COR-L47 (cell line): ENCODE data around the gene DIAPH2.
"Not testable (repeated sequence)": the region's sequence is repeated elsewhere in the genome, so short reads cannot be mapped to it uniquely, and the experiment has no call there.

Experiments
- DNase-seq: peaks from one replicate; lab custom pipeline; 2025; lab: John Stamatoyannopoulos, UW

DIAPH2 gene

DNA sequence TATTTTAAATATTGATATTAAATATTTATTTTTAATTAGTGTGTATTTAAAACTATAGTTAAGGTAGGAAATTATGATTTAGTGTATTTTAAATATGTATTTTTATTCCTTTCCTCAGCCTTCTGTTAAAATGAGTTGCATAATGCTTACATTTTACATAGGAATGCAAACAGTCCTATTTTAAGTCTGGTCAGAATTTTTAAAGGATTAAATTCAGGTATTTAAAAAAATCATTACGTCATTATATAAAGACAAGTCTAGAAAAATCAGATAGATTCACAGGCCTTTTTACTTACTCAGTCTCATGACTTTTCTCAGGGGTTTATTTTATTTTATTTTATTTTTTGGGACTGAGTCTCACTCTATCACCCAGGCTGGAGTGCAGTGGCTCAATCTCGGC lies 148.7 kb downstream of the DIAPH2 start:
- no peak for DNase-seq

DNA sequence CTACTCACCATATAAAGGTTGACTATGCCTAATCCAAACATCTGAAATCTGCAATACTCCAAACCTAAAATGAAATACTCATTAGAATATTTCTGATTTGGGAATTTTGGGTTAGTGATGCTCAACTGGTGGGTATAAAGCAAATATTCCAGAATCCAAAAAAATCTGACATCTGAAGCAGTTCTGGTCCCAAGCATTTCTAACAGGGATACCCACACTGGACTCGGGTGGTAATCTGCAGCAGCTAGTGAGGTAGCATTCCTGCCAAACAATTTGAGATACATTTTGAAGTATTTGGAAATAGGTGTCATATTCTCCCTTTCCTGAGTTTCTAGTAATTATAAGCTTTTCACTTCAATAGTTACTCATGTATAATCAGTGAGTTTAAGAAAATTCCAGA lies 149.5 kb downstream of the DIAPH2 start:
- DNase-seq = no peak

DNA sequence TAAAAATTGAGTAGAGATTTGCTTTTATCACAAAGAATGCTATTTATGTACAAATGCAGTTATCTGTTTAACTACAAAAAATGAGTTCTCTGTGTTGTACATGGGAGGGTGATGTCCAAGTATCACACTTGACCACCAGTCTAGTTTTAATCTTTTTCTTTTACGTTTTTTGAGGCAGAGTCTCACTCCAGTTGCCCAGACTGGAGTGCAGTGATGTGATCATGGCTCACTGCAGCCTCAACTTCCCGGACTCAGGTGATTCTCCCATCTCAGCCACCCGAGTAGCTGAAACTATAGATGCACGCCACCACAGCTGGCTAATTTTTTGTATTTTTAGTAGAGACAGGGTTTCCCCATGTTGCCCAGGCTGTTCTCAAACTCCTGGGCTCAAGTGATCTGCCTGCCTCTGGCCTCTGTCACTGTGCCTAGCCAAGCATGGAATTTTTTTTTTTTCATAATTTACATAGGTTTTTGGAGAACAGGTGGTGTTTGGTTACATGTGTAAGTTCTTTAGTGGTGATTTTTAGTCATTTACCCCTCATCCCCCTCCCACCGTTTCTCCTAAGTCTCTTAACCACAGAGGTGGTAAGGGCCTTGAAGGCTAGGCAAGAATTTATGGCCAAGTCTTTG lies 151.1 kb downstream of the DIAPH2 start:
- no peak for DNase-seq

DNA sequence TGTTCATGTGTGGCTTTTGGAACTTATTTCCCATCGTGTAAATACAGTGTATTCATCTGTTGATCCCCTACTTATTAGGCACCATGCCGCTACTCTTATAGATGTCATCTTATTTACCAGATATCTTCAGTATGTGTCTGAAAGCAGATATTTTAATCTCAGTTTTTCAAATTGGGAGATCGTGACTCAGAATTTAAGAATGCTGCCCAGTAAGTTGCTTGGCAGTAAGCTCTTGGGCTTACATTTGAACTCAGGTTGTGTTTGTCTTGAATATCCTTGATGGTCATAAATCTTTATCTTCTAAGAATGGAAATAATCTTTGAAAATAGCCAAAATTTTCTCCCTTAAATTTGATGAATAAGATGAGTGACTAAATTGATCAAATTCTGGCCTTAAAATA lies 153.2 kb downstream of the DIAPH2 start:
- no peak for DNase-seq

DNA sequence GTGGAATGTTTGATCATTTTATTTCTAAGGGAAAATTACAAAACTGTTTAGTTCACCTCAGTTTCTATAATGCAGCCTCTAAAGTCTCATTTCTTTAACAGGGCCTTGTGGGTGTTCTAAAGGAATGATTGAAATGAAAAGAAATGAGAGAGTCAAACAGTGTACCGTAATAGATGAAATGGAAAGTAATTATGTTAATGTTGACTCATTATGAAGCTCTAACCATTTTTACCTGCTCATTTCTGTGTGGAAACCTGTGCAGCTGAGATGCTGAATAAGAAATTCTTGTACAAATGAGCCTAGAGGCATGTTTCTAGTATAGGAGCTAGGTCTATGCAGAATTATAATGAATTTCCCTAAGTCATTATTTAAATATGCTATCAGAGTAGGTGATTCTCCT lies 153.9 kb downstream of the DIAPH2 start:
- no peak for DNase-seq

DNA sequence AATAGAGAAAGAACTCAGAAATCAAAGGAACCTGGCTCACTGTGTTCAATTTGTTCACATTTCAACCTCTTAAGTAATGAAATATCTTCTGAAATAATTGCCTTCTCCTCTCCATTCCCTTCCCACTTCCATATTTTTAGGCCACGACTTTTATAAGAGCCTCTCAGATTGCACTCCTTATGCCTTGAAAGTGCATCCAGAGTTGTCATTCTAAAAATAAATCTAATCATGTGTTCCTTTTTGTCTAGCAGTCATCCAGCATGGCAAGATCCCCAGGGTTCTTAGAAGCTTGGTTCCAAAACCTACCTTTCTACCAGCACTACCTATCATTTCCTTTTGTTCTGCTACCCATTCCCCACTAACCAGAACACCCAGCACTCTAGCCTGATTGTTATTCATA lies 156.7 kb downstream of the DIAPH2 start:
- no peak for DNase-seq

DNA sequence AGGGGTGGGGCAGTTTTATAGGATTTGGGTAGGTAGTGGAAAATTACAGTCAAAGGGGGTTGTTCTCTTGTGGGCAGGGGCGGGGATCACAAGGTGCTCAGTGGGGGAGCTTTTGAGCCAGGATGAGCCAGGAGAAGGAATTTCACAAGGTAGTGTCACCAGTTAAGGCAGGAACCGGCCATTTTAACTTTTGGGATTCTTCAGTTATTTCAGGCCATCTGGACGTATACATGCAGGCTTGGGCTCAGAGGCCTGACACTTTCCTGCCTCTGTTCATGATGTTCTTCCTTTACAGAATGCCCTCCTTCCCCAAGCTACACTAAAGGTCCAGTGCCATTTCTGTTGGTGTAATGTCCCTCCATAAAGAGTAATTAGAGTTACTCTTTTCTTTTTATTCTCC lies 157.2 kb downstream of the DIAPH2 start:
- DNase-seq = not testable (repeated sequence)

DNA sequence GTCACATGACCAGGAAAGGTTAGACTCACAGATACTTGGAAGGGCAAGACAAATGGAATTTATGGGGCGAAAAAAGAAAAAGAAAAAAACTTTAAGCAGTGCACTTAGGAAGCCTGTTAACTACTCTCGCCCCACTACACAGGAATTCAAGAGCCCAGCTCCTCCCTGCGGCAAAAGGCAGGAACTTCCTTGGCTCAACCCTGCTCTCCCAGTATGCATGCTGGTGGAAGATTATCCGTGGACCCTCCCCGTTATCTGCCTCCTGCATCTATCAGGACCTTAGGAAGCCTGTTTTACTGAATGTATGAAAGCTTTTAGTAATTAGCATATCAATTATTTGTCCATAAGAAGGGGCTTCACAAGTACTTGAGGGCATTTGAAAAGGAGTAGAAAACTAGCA lies 158.9 kb downstream of the DIAPH2 start:
- no peak for DNase-seq

DNA sequence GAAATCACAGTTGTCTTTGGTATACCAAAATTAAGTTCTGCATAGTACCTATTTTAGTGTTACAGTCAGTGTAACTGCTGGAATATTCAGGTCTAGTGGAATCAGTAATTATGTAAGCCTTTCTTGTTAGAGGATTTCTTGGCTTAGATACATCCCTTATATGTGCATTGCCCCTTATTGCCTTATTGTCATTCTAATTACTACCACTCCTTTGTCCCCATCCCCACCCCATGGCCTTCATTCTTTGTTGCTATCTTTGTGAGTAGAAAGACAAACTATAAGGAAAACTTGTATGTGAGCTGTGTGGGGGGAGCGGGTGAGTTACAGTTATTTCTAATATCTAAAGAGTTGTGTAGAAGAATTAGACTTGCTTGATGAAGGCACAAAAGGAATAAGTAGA lies 162.2 kb downstream of the DIAPH2 start:
- no peak for DNase-seq

DNA sequence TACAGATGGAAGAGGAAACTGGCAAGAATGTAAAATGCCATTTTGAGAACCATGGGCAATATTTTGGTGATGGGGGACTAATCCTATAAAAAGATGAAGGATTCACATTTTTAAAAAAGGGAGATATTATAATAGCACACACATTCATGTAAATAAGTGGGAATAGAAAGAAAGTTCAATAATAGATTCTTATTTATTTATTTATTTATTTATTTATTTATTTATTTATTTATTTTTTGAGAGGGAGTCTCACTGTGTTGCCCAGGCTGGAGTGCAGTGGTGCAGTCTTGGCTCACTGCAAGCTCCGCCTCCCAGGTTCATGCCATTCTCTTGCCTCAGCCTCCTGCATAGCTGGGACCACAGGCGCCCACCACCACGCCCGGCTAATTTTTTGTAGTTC lies 174.8 kb downstream of the DIAPH2 start:
- DNase-seq = not testable (repeated sequence)

DNA sequence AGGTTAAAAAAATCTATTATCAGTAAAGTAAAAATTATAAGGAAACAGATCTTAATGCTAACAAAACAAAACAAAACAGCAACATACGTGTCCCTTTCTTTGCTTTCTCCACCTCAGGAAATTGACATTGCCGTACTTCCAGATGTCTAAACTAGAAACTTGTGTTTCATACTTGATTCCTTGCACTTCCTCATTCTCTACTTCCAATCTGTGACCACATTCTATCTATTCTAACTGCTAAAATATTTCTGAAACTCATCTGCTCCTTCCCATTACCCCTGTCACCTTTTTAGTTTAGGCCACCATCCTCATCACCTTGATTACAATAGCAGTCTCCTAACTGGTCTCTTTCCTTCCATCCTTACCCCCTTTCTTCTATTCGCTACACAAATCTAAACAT lies 176.6 kb downstream of the DIAPH2 start:
- no peak for DNase-seq

DNA sequence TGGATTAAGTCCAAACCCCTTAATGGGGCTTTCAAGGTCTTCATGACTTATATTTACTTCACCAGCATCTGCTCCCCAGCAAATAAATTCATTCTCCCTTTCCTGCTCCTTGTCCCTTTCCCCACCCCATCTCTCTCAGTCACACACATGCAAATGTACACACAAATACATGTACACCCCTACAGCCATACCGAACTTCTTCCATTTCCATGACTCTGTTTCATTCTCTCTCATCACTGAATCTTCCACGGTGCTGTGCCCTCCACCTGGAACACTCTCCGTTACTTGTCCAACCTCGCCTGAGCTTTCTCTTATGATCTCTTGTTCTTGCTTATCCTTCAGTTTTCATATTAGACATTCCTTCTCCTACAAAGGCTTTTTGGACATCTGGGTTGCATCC lies 177.0 kb downstream of the DIAPH2 start:
- no peak for DNase-seq

DNA sequence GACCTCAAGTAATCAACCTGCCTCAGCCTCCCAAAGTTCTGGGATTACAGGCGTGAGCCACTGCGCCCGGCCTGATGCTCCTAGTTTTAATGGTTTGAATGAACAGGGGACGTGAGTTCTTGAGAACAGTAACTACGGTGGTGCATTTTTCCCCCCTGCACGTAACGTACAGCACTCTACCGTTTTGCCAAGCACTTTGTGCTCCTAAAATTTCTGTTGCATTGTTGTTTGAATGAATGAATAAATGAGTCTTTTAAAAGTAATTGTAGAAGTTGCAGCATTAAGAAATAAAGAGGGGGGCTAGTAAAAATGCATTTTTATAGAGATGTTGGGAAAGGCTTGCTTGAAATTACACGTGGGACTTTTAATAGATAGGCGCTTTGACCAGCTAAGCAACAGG lies 199.0 kb downstream of the DIAPH2 start, which contains the start of gene RPA4:
Gene RPA4 (plus strand): TSS at position 301 of the 400 bp plus-strand sequence. CDS start 403 bp downstream, outside the sequence.
- no peak for DNase-seq

DNA sequence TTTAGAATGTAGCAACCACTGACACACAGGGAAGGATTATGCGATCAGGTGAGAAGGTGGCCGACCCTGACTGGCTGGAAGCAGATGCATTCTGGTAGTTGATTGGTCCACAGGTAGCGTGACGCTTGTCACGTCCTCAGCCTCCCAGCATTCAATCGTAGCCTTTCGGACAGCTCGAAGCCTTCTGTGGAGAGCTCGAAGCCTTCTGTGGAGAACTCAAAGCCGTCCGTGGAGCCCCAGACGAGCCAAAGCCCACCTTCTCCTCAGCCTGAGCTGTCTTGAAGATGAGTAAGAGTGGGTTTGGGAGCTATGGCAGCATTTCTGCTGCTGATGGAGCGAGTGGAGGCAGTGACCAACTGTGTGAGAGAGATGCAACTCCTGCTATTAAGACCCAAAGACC lies 199.4 kb downstream of the DIAPH2 start:
- DNase-seq = no peak

DNA sequence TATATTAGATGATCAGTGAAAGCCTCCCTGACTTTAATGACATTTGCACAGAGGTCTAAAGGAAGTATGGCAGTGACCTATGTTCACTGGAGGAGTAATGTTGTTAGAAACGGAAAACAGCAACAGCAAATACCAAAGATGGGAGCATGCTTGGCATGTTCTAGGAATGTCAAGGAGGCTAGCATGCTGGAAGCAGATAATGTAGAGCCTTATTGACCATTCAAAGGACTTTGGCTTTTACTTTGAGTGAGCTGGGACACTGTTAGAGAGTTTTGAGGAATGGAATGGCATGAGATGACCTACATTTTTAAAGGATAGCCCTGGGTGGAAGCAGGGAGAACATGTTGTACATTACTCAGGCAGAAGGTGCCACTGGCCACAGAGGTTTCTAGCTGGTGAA lies 205.1 kb downstream of the DIAPH2 start:
- no peak for DNase-seq

DNA sequence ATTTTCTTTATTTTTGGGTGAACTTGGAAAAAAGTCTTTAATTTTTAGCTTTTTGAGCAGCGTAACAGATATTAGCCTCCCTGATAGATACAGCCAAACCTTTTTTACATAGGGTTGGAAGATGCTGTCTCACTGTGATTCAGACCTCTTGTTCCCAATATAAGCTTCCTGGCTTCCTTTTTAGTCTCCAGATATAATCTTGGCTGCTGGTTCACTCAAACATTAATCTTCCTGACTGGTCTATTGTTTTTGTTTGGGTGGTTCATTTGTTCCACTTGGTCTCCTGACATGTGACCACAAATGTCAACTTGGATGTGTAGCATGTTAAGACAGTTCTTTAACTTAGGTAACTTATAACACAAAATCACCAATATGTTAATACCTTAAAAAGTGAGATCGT lies 222.1 kb downstream of the DIAPH2 start:
- no peak for DNase-seq

DNA sequence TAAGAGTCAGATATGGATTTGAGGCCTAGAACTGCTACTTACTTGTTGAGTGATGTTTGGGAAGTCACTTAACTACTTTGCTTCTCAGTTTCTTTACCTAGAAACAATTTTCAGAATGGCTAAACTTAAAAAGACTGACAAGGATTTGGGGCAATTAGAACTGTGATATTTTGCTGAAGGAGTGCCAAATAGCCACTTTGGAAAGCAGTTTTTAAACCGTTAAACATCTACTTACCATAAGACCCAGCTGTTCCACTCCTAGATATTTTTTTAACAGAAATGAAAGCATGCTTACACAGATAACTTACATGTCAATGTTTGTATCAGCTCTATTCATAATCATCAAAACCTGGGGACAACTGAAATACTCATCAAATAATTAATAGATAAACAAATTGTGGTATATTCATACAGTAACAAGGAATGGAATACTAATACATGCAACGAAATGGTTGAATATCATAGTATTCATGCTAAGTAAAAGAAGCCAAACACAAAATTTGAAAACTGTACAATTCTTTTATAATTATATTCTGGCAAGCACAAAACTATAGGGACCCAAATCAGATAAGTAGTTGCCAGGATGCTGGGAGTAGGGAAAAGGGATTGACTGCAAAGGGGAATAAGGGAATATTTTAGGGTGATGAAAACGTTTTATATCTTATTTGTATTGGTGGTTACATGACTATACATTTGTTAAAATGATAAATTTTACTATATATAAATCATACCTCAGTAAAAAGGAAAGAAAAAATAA lies 223.1 kb downstream of the DIAPH2 start:
- DNase-seq = no peak

DNA sequence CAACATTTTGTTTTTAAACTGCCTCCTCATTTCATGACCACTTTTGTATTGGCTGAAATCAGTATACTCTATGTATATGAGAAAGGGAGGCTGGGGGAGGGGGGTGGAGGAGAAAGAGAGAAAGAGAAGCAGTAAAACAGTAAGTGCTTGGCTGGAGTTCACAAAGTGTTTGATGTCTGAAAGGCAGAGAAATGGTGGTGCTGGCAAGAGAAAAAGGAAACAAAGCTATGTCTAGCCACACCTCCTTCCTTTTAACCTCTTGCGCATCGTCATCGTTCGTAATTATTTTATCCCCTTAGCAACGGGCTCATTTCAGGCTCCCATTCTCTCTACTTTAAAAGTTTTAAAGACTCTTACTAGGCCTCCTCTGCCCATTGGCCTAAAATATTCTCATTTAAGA lies 224.6 kb downstream of the DIAPH2 start:
- no peak for DNase-seq

DNA sequence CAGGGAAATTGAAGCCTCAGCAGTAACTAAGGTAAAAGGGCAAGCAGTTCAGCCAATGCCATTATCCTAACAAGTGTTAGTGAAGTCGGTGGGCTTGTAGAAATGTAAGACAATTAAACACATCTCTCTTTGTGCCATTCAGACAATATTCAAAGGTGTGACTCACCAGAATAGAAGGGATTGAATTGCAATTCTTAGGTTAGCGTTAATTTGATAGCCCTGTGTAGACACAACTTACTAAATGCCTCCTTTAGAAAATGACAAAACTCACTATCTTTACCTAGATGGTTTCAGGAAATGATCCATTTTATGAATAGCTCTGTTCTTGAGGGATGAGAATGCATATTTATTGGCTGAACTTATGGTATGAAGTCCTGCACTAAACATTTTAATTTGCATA lies 234.2 kb downstream of the DIAPH2 start:
- DNase-seq = no peak

DNA sequence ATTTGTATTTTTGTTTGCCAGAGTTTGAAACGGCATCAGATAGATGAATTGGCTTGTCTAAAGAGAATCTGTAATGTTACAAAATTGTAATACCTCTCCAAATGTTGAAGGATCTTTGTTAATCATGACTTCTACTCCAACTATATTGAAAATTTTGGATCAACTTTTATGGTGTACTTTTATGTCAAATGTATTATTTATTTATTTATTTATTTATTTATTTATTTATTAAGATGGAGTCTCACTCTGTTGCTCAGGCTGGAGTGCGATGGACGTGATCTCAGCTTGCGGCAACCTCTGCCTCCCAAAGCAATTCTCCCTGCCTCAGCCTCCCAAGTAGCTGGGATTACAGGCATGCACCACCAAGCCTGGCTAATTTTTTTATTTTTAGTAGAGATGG lies 235.0 kb downstream of the DIAPH2 start:
- no peak for DNase-seq

DNA sequence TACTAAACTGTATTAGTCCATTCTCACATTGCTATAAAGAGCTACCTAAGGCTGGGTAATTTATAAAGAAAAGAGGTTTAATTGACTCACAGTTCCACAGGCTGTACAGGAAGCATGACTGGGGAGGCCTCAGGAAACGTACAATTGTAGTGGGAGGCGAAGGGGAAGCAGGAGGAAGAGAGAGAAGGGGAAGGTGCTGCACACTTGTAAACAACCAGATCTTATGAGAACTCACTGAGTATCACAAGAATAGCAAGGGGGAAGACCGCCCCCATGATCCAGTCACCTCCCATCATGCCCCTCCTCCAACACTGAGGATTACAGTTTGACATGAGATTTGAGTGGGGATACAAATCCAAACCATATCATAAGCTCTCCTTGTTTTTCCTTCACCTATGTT lies 239.9 kb downstream of the DIAPH2 start:
- no peak for DNase-seq

DNA sequence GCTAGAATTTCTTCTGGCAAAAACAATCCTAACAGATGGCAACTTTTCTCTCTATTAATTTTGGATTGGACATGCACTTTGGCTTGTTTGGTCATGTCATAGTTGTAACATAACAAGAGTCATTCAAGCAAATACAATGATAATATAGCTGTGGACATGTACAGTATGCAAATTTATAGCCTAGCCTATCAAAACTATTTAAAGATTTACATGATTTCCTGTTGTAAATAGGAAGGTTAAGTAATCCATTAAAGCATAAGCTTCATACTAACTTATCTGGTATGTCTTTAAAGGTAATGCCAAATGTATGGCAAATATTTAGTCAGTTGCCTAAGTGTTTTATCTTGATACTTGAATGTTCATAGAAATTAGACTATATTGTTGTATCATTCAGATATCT lies 244.4 kb downstream of the DIAPH2 start:
- DNase-seq = no peak

DNA sequence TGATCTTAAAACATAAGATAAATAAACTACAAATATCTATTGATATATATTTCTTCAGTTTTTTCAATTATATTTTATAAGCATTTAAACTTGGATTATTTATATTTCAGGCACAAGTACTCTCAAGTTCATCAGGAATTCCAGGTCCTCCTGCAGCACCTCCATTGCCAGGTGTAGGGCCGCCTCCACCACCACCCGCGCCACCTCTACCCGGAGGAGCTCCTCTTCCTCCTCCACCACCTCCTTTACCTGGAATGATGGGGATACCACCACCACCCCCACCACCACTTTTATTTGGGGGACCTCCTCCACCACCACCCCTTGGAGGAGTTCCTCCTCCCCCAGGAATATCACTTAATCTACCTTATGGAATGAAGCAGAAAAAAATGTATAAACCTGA lies 273.1 kb downstream of the DIAPH2 start:
- DNase-seq = no peak

DNA sequence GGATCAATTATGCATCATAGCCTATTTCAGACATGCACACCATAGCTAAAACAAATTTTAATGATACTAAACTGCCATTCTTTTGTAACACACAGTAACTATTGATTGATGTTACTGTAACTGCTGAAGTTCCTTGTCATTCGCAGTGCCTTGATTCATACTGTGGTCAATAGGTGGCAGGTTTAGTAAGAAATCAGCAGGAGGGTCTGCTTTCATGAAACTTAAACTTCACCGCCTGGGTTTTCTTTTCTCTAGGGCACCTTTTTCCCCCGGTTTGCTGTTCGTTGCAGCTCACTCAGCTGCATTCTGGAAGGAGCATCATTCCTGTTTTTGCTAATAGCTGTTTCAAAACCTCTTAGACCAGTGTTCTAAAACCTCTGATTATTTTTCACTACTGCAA lies 287.2 kb downstream of the DIAPH2 start:
- DNase-seq = no peak
